GM21737 (cell line): Measurements from ENCODE around the gene CRAMP1.

Experiments
- ATAC-seq: cut with Tn5 transposase; IDR thresholded peaks from one replicate; pipeline ENCODE4 v1.9.1; 2021; ENCODE audit warnings: mild to moderate bottlenecking, moderate library complexity; ENCODE audit not compliant: unreplicated experiment

Gene CRAMP1

GRCh38 chr16:1631230-1631629 is 19.1 kb downstream of the CRAMP1 start:
- ATAC-seq, result no peak

- ATAC-seq, result no peak
Measured at GRCh38 chr16:1631931-1632637, 19.9 kb downstream of the CRAMP1 start.

GRCh38 chr16:1632638-1632970 is 20.4 kb downstream of the CRAMP1 start:
- ATAC-seq, result no peak

- no peak for ATAC-seq
Measured at GRCh38 chr16:1633310-1633709, 21.1 kb downstream of the CRAMP1 start.

- ATAC-seq, result no peak
Measured at GRCh38 chr16:1634541-1634940, 22.4 kb downstream of the CRAMP1 start.

- no peak for ATAC-seq
Measured at GRCh38 chr16:1635070-1635469, 22.9 kb downstream of the CRAMP1 start.

- ATAC-seq, result no peak
Measured at GRCh38 chr16:1637526-1637925, 25.4 kb downstream of the CRAMP1 start.

GRCh38 chr16:1638757-1639156 is 26.6 kb downstream of the CRAMP1 start:
- ATAC-seq, result no peak

- no peak for ATAC-seq
Measured at GRCh38 chr16:1639282-1639681, 27.1 kb downstream of the CRAMP1 start.

- ATAC-seq, result no peak
Measured at GRCh38 chr16:1639860-1640259, 27.7 kb downstream of the CRAMP1 start.

- no peak for ATAC-seq
Measured at GRCh38 chr16:1640261-1640941, 28.2 kb downstream of the CRAMP1 start.

- ATAC-seq, result no peak
Measured at GRCh38 chr16:1641261-1641660, 29.1 kb downstream of the CRAMP1 start.

GRCh38 chr16:1642148-1642547 is 30.0 kb downstream of the CRAMP1 start:
- no peak for ATAC-seq

GRCh38 chr16:1642753-1643152 is 30.6 kb downstream of the CRAMP1 start:
- no peak for ATAC-seq

GRCh38 chr16:1643521-1643920 is 31.4 kb downstream of the CRAMP1 start:
- no peak for ATAC-seq

GRCh38 chr16:1645914-1646525 is 33.9 kb downstream of the CRAMP1 start:
- ATAC-seq, result no peak

- ATAC-seq, result no peak
Measured at GRCh38 chr16:1647856-1648255, 35.7 kb downstream of the CRAMP1 start.

GRCh38 chr16:1650131-1650530 is 38.0 kb downstream of the CRAMP1 start:
- ATAC-seq, result no peak

- ATAC-seq, result no peak
Measured at GRCh38 chr16:1651094-1651973, 39.2 kb downstream of the CRAMP1 start.

- ATAC-seq, result no peak
Measured at GRCh38 chr16:1651974-1652312, 39.8 kb downstream of the CRAMP1 start.

GRCh38 chr16:1653023-1653422 is 40.9 kb downstream of the CRAMP1 start:
- no peak for ATAC-seq
